IMR-90 (cell line): ENCODE data around the gene CPD. TPM values are rescaled to one million over a fixed set of nuclear protein-coding genes. Genes with fewer than 3 reads are reported as not detected.
A peak's percentile ranks its signal among the peaks of the same experiment; 100 is the strongest.

ENCODE experiments used
- ATAC-seq: fragments of 200-7000 bp; cut with Tn5 transposase; 2 replicates; pipeline ENCODE4 v1.9.1; 2020; ENCODE audit warnings: low read depth, mild to moderate bottlenecking, moderate library complexity
- BruUV-seq: library from RNA; stranded (reverse); fragments of 400-500 nt; replicated peaks from 2 replicates; lab custom pipeline; 2021; lab: Mats Ljungman, UMichigan
- CTCF ChIA-PET: fragments of 300-600 bp; formaldehyde crosslinking; extraction: SDS; loops from one replicate; lab custom pipeline; 2021; ENCODE audit warnings: antibody characterized with exemption; lab: Yijun Ruan, JAX
- POLR2A ChIA-PET: fragments of 300-600 bp; sonication (Branson Sonifier 250); formaldehyde crosslinking; loops from one replicate; lab custom pipeline; 2022; ENCODE audit warnings: antibody characterized with exemption; ENCODE audit not compliant: unreplicated experiment; lab: Charles Lee
- DNase-seq: peaks from one replicate; pipeline ENCODE4 v3.0.0; 2013
- H2AFZ ChIP-seq: replicated peaks from 2 replicates; pipeline ENCODE3; 2013; ENCODE audit warnings: low read length, mild to moderate bottlenecking; ENCODE audit not compliant: poor library complexity
- H2AK5ac ChIP-seq: 2 replicates; pipeline ENCODE4 v1.6.1; 2013; ENCODE audit warnings: low read depth, low read length, inconsistent platforms
- H2AK9ac ChIP-seq: replicated peaks from 2 replicates; pipeline ENCODE3; 2013; ENCODE audit warnings: mild to moderate bottlenecking, low read depth, low read length, moderate library complexity; ENCODE audit not compliant: poor library complexity
- H2BK120ac ChIP-seq: 2 replicates; pipeline ENCODE4 v1.6.1; 2013; ENCODE audit warnings: low read depth, low read length, inconsistent platforms
- H2BK15ac ChIP-seq: 3 replicates; pipeline ENCODE4 v1.6.1; 2013; ENCODE audit warnings: low read depth, low read length, inconsistent platforms
- H2BK20ac ChIP-seq: 2 replicates; pipeline ENCODE4 v1.6.1; 2013; ENCODE audit warnings: low read depth, mild to moderate bottlenecking, inconsistent platforms, low read length, moderate library complexity
- H2BK5ac ChIP-seq: 2 replicates; pipeline ENCODE4 v1.6.1; 2013; ENCODE audit warnings: mild to moderate bottlenecking, low read depth, low read length, inconsistent platforms; ENCODE audit not compliant: poor library complexity, severe bottlenecking
- H3K14ac ChIP-seq: replicated peaks from 2 replicates; pipeline ENCODE4 v1.6.1; 2013; ENCODE audit warnings: low read depth, low read length, inconsistent platforms
- H3K18ac ChIP-seq: 2 replicates; pipeline ENCODE4 v1.6.1; 2013; ENCODE audit warnings: low read depth, low read length, control low read depth
- H3K23ac ChIP-seq: 2 replicates; pipeline ENCODE4 v1.6.1; 2013; ENCODE audit warnings: low read depth, low read length, inconsistent platforms
- H3K27ac ChIP-seq: 2 replicates; pipeline ENCODE4 v1.5.1; 2013; ENCODE audit warnings: mild to moderate bottlenecking, control low read depth, low read length; ENCODE audit not compliant: insufficient read depth
- H3K27me3 ChIP-seq: 2 replicates; pipeline ENCODE4 v1.6.1; 2013; ENCODE audit warnings: low read length; ENCODE audit not compliant: control insufficient read depth, insufficient read depth
- H3K36me3 ChIP-seq: 2 replicates; pipeline ENCODE4 v1.6.1; 2013; ENCODE audit warnings: low read length, mixed read lengths; ENCODE audit not compliant: control insufficient read depth, insufficient read depth
- H3K4ac ChIP-seq: 2 replicates; pipeline ENCODE4 v1.6.1; 2013; ENCODE audit warnings: low read depth, low read length, inconsistent platforms
- H3K4me1 ChIP-seq: 2 replicates; pipeline ENCODE4 v1.6.1; 2013; ENCODE audit warnings: low read length, mixed read lengths; ENCODE audit not compliant: control insufficient read depth, insufficient read depth
- H3K4me2 ChIP-seq: 2 replicates; pipeline ENCODE4 v1.6.1; 2013; ENCODE audit warnings: low read depth, mild to moderate bottlenecking, control low read depth, low read length, moderate library complexity
- H3K4me3 ChIP-seq: 2 replicates; pipeline ENCODE4 v1.5.1; 2013; ENCODE audit warnings: low read depth, mild to moderate bottlenecking, control low read depth, low read length, moderate library complexity; ENCODE audit not compliant: insufficient read depth
- H3K56ac ChIP-seq: 2 replicates; pipeline ENCODE4 v1.6.1; 2013; ENCODE audit warnings: low read length, inconsistent platforms; ENCODE audit not compliant: insufficient read depth; ENCODE audit errors: extremely low read depth
- H3K79me1 ChIP-seq, 2 experiments: 2 replicates each; pipeline ENCODE4 v1.6.1; 2013; ENCODE audit warnings: low read length in 2 of 2, inconsistent platforms in 1 of 2, low read depth in 1 of 2
- H3K9ac ChIP-seq: 2 replicates; pipeline ENCODE4 v1.6.1; 2013; ENCODE audit warnings: low read depth, low read length, control low read depth
- H3K9me1 ChIP-seq: 2 replicates; pipeline ENCODE4 v1.6.1; 2013; ENCODE audit warnings: low read length, inconsistent platforms; ENCODE audit not compliant: insufficient read depth
- H3K9me3 ChIP-seq: 2 replicates; pipeline ENCODE4 v1.6.1; 2013; ENCODE audit warnings: low read length; ENCODE audit not compliant: control insufficient read depth, insufficient read depth
- H4K20me1 ChIP-seq: 2 replicates; pipeline ENCODE4 v1.6.1; 2013; ENCODE audit warnings: low read length, inconsistent platforms; ENCODE audit not compliant: insufficient read depth
- H4K5ac ChIP-seq: 2 replicates; pipeline ENCODE4 v1.6.1; 2013; ENCODE audit warnings: mild to moderate bottlenecking, low read depth, low read length, control low read depth
- H4K8ac ChIP-seq, 2 experiments: 2 replicates each; pipeline ENCODE4 v1.6.1; 2013; ENCODE audit warnings: low read depth in 2 of 2, low read length in 2 of 2, control low read depth in 1 of 2, inconsistent platforms in 1 of 2
- H4K91ac ChIP-seq: 2 replicates; pipeline ENCODE4 v1.6.1; 2013; ENCODE audit warnings: low read depth, low read length, inconsistent platforms; ENCODE audit not compliant: insufficient read depth
- BHLHE40 ChIP-seq: fragments of 150-350 bp; IDR thresholded peaks from 2 replicates; pipeline ENCODE4 v1.6.1; 2016; ENCODE audit warnings: mild to moderate bottlenecking, low read depth, low read length
- CEBPB ChIP-seq: IDR thresholded peaks from 2 replicates; pipeline ENCODE4 v1.6.1; 2012; ENCODE audit warnings: low read depth, low read length, improper control_type of control experiment
- CHD1 ChIP-seq: IDR thresholded peaks from 2 replicates; pipeline ENCODE4 v1.6.1; 2012; ENCODE audit warnings: low read depth, low read length, improper control_type of control experiment
- CTCF ChIP-seq: conservative IDR thresholded peaks from 2 replicates; pipeline ENCODE4 v1.5.1; 2012; ENCODE audit warnings: mild to moderate bottlenecking, low read depth, low read length, improper control_type of control experiment
- ELK1 ChIP-seq: fragments of 150-350 bp; IDR thresholded peaks from 2 replicates; pipeline ENCODE4 v1.6.1; 2016; ENCODE audit warnings: low read depth, mild to moderate bottlenecking, low read length, moderate library complexity, borderline replicate concordance
- FOS ChIP-seq: fragments of 150-350 bp; IDR thresholded peaks from 2 replicates; pipeline ENCODE4 v1.6.1; 2016; ENCODE audit warnings: low read depth, low read length
- MAZ ChIP-seq: IDR thresholded peaks from 2 replicates; pipeline ENCODE4 v1.6.1; 2012; ENCODE audit warnings: low read depth, mild to moderate bottlenecking, low read length, improper control_type of control experiment, moderate library complexity, borderline replicate concordance
- MXI1 ChIP-seq: IDR thresholded peaks from 2 replicates; pipeline ENCODE4 v1.6.1; 2012; ENCODE audit warnings: low read depth, mild to moderate bottlenecking, low read length, moderate library complexity, borderline replicate concordance
- NFE2L2 ChIP-seq: fragments of 150-350 bp; IDR thresholded peaks from 2 replicates; pipeline ENCODE4 v1.6.1; 2016; ENCODE audit warnings: low read depth, mild to moderate bottlenecking, low read length
- POLR2A ChIP-seq: IDR thresholded peaks from 2 replicates; pipeline ENCODE4 v1.6.1; 2012; ENCODE audit warnings: mild to moderate bottlenecking, low read depth, low read length
- RAD21 ChIP-seq: IDR thresholded peaks from 2 replicates; pipeline ENCODE4 v1.6.1; 2012; ENCODE audit warnings: low read length, improper control_type of control experiment
- RCOR1 ChIP-seq: IDR thresholded peaks from 2 replicates; pipeline ENCODE4 v1.6.1; 2012; ENCODE audit warnings: mild to moderate bottlenecking, low read length, improper control_type of control experiment; ENCODE audit not compliant: insufficient replicate concordance
- SMC3 ChIP-seq: fragments of 150-350 bp; IDR thresholded peaks from 2 replicates; pipeline ENCODE4 v1.6.1; 2016; ENCODE audit warnings: low read depth, mild to moderate bottlenecking, antibody characterized with exemption, low read length, moderate library complexity
- USF2 ChIP-seq: fragments of 150-350 bp; IDR thresholded peaks from 2 replicates; pipeline ENCODE4 v1.6.1; 2017; ENCODE audit warnings: mild to moderate bottlenecking, antibody characterized with exemption, low read length, low read depth
- WGBS, 2 experiments: methylation state at CpG; one replicate each; pipeline versions ENCODE4 v1.1.5 to v1.1.7; 2013; ENCODE audit warnings: missing lambda C conversion rate in 2 of 2; ENCODE audit not compliant: insufficient read length in 1 of 2; ENCODE audit errors: extremely low coverage in 2 of 2; 5-methylcytosine and 5-hydroxymethylcytosine counted together
- dilution Hi-C: fragments of 300-500 bp; cut with HindIII; formaldehyde crosslinking; loops from one replicate; pipeline ENCODE4 v1.14.3; 2018; ENCODE audit warnings: low sequenced_read_pairs; ENCODE audit not compliant: unreplicated experiment
- in situ Hi-C: fragments of 300-500 bp; cut with MboI; formaldehyde crosslinking; loops from 3 replicates; pipeline ENCODE4 v1.14.3; 2019; ENCODE audit warnings: low sequenced_read_pairs, inconsistent platforms, mixed read lengths
- intact Hi-C: fragments of 100-400 bp; cut with micrococcal nuclease; formaldehyde crosslinking; loops from 2 replicates; pipeline ENCODE4 v1.10.0; 2022
- polyA plus RNA-seq, 3 experiments: library from polyadenylated mRNA; depleted of rRNA; stranded (reverse); fragments of >200 nt; gene quantifications; 2 replicates each; pipeline ENCODE4 v1.2.3, GENCODE V29; 2012; ENCODE audit warnings: low replicate concordance in 1 of 3
- total RNA-seq: library from RNA; depleted of rRNA; stranded (reverse); fragments of >200 nt; gene quantifications from 2 replicates; pipeline ENCODE4 v1.2.3, GENCODE V29; 2012

Gene CPD
- total and polyA plus RNA-seq, 2 of the 4 experiments (the other 2 are of a cell fraction) = 23.4 to 94.5 TPM

- 1% methylated on average over 27 of the region's 68 CpGs; no CpG with 5 or more reads in 1 of the 2 experiments for WGBS, 2 experiments
- DNase-seq (no peak), ATAC-seq (no peak)
- ChIA-PET POLR2A (no interaction called here), CTCF (interaction anchor here (0.7 kb wide), 2 partner anchors 19 to 219 kb away, joined by 3 to 4 read pairs; no protein-coding TSS in a partner anchor)
- in situ Hi-C loops = no loop called here
- Histone ChIP-seq H2BK20ac (no peak overlapping the region), H4K5ac (no peak overlapping the region), H2AFZ (peak overlapping the region; percentile 93), H3K79me1 (peaks cover 10 to 31% of the 10 kb centered on the region in 2 experiments), H3K18ac (no peak overlapping the region), H3K9ac (peak overlapping the region; percentile 89), H3K9me1 (peaks cover 10% of the 10 kb centered on the region), H2AK9ac (peak overlapping the region; percentile 76), H3K4me2 (peak overlapping the region; percentile 99), H3K23ac (peak overlapping the region; percentile 65), H3K4me1 (peaks cover 15% of the 10 kb centered on the region), H4K91ac (no peak overlapping the region; the same call in 1 of the 2 replicates), H3K9me3 (no peaks in the 10 kb centered on the region), H3K27ac (peak overlapping the region; percentile 70), H3K56ac (no peak overlapping the region), H2BK5ac (peak overlapping the region; percentile 10), H2AK5ac (0 out of 2 replicates have a peak overlapping the region, but pooled peaks have one; percentile 4), H2BK15ac (no peak overlapping the region), H2BK120ac (no peak overlapping the region), H3K36me3 (no peaks in the 10 kb centered on the region), H3K4me3 (peak overlapping the region; percentile 66), H4K8ac (0 out of 4 replicates have a peak overlapping the region, but pooled peaks of 1 of the 2 experiments have one; percentile 13), H3K27me3 (no peaks in the 10 kb centered on the region), H4K20me1 (peaks cover 20% of the 10 kb centered on the region; the same call in 1 of the 2 replicates), H3K14ac (peak overlapping the region; percentile 28; the same call in 1 of the 2 replicates), H3K4ac (peak overlapping the region; percentile 62; the same call in 1 of the 2 replicates)
- BruUV-seq = no TSS peak
- no peak for TF ChIP-seq CTCF
- TF ChIP-seq CEBPB = no peak
- no peak for TF ChIP-seq POLR2A
- TF ChIP-seq NFE2L2 = no peak
- no peak for TF ChIP-seq RAD21
- TF ChIP-seq BHLHE40 = no peak
- TF ChIP-seq RCOR1 = no peak
- no peak for TF ChIP-seq SMC3
- TF ChIP-seq FOS = no peak
- TF ChIP-seq USF2 = no peak
- no peak for TF ChIP-seq MAZ
- no peak; the same call in 1 of the 2 replicates for TF ChIP-seq MXI1
- no peak for TF ChIP-seq ELK1
- no peak; the same call in 1 of the 2 replicates for TF ChIP-seq CHD1
- dilution Hi-C loops = no loop called here
- intact Hi-C loops = loop anchor here (5.0 kb wide), 1 partner anchor 87 kb away; the partner anchor contains the start of gene BLMH
Measured at GRCh38 chr17:30379303-30379902, 676 bp downstream of the CPD start.
